ENCODE results near the gene CACNA1C.

GRCh38 chr12:2586156-2587038, 533.6 kb downstream of the CACNA1C start:
- TF ChIP-seq CEBPB (IDR thresholded peaks at IDR 0.05; ENCODE audit: low read depth, low read length) (no peak), POLR2A (IDR thresholded peaks at IDR 0.05; ENCODE audit: low read depth, low read length) (no peak), MXI1 (IDR thresholded peaks at IDR 0.05; ENCODE audit: borderline replicate concordance, low read depth, low read length) (no peak), RAD21 (IDR thresholded peaks at IDR 0.05; ENCODE audit: low read length) (no peak), MAFK (IDR thresholded peaks at IDR 0.05; ENCODE audit: low read depth, low read length) (no peak), CHD1 (IDR thresholded peaks at IDR 0.05; ENCODE audit: low read depth, low read length) (no peak), SMC3 (IDR thresholded peaks at IDR 0.05; ENCODE audit: low read depth, low read length) (no peak), NFE2L2 (IDR thresholded peaks at IDR 0.05; ENCODE audit: low read depth, low read length) (no peak)
- TF ChIP-seq, protein P1, sequence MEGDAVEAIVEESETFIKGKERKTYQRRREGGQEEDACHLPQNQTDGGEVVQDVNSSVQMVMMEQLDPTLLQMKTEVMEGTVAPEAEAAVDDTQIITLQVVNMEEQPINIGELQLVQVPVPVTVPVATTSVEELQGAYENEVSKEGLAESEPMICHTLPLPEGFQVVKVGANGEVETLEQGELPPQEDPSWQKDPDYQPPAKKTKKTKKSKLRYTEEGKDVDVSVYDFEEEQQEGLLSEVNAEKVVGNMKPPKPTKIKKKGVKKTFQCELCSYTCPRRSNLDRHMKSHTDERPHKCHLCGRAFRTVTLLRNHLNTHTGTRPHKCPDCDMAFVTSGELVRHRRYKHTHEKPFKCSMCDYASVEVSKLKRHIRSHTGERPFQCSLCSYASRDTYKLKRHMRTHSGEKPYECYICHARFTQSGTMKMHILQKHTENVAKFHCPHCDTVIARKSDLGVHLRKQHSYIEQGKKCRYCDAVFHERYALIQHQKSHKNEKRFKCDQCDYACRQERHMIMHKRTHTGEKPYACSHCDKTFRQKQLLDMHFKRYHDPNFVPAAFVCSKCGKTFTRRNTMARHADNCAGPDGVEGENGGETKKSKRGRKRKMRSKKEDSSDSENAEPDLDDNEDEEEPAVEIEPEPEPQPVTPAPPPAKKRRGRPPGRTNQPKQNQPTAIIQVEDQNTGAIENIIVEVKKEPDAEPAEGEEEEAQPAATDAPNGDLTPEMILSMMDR (conservative IDR thresholded peaks at IDR 0.05; ENCODE audit: low read depth, low read length), result no peak

All from IMR-90 (cell line).